ENCODE data around the gene NDUFS8. TPM values are rescaled to one million over a fixed set of nuclear protein-coding genes. Genes with fewer than 3 reads are reported as not detected.

Gene NDUFS8
- total RNA-seq, 4 donors from 2014 or later = 112 to 192 (median 135) TPM

- 33 to 51% methylated on average over 1 to 7 of the region's 16 CpGs for WGBS, 2 donors
- H3K27ac ChIP-seq = peak overlapping the region in 3 of 4 donors; percentile 57 to 59 (median 57)
Observed at GRCh38 chr11:68016904-68017817, 13.3 kb upstream of the NDUFS8 start.

GRCh38 chr11:68017980-68018729 lies 12.3 kb upstream of the NDUFS8 start:
- Histone ChIP-seq H3K4me1 (peaks cover 14 to 76% (median 39%) of the 10 kb centered on the region in 3 donors), H3K9me3 (no peaks in the 10 kb centered on the region), H3K36me3 (peaks cover 0 to 12% (median 0%) of the 10 kb centered on the region in 3 donors), H3K27me3 (no peaks in the 10 kb centered on the region), H3K4me3 (no peak overlapping the region), H3K27ac (peak overlapping the region in 2 of 4 donors; percentile 59 to 64)
- 63 to 79% methylated on average over 13 to 14 of the region's 27 CpGs for WGBS, 2 donors
- no peak for DNase-seq
- intact Hi-C loops (cut with DNase I) = no loop called here
- no peak for TF ChIP-seq POLR2A (IDR thresholded peaks at IDR 0.05)
- TF ChIP-seq CTCF (IDR thresholded peaks at IDR 0.05) = no peak

More at GRCh38 chr11:68016904-68017817, 13.3 kb upstream of the NDUFS8 start:
- DNase-seq = no peak
- Histone ChIP-seq H3K36me3 (peaks cover 0 to 4% (median 0%) of the 10 kb centered on the region in 3 donors), H3K9me3 (no peaks in the 10 kb centered on the region), H3K27me3 (no peaks in the 10 kb centered on the region), H3K4me1 (peaks cover 14 to 83% (median 39%) of the 10 kb centered on the region in 3 donors), H3K4me3 (no peak overlapping the region)
- TF ChIP-seq POLR2A (IDR thresholded peaks at IDR 0.05) (no peak), CTCF (IDR thresholded peaks at IDR 0.05) (no peak)
- intact Hi-C loops (cut with DNase I) = no loop called here

- peaks cover 14 to 71% (median 34%) of the 10 kb centered on the region in 3 donors for H3K4me1 ChIP-seq
- DNase-seq = no peak
Observed at GRCh38 chr11:68018730-68019190, 11.7 kb upstream of the NDUFS8 start.

GRCh38 chr11:68019486-68019885 lies 11.0 kb upstream of the NDUFS8 start:
- H3K27me3 ChIP-seq = no peaks in the 10 kb centered on the region
- H3K4me3 ChIP-seq = no peak overlapping the region
- peaks cover 0 to 19% (median 0%) of the 10 kb centered on the region in 3 donors for H3K36me3 ChIP-seq
- TF ChIP-seq POLR2A (IDR thresholded peaks at IDR 0.05) (no peak), CTCF (IDR thresholded peaks at IDR 0.05) (no peak)
- peaks cover 12 to 64% (median 27%) of the 10 kb centered on the region in 3 donors for H3K4me1 ChIP-seq
- intact Hi-C loops (cut with DNase I) = no loop called here
- WGBS, 2 donors = 80% methylated on average over 2 of the region's 12 CpGs; no CpG with 5 or more reads in 1 of the 2 donors
- peaks cover 0 to 3% (median 0%) of the 10 kb centered on the region in 3 donors for H3K9me3 ChIP-seq
- peak overlapping the region in 3 of 4 donors; percentile 2 to 76 (median 64) for H3K27ac ChIP-seq
- no peak for DNase-seq

More at GRCh38 chr11:68018730-68019190, 11.7 kb upstream of the NDUFS8 start:
- H3K4me3 ChIP-seq = no peak overlapping the region
- intact Hi-C loops (cut with DNase I) = no loop called here
- peak overlapping the region in 2 of 4 donors; percentile 46 to 64 for H3K27ac ChIP-seq
- TF ChIP-seq POLR2A (IDR thresholded peaks at IDR 0.05) = no peak
- no peak for TF ChIP-seq CTCF (IDR thresholded peaks at IDR 0.05)
- no peaks in the 10 kb centered on the region for H3K9me3 ChIP-seq
- WGBS, 2 donors = 92% methylated on average over 5 of the region's 18 CpGs; no CpG with 5 or more reads in 1 of the 2 donors
- no peaks in the 10 kb centered on the region for H3K27me3 ChIP-seq
- H3K36me3 ChIP-seq = peaks cover 0 to 14% (median 0%) of the 10 kb centered on the region in 3 donors
